GM21515 (cell line): Measurements from ENCODE around the gene PTPRE.

Source experiments
- ATAC-seq: cut with Tn5 transposase; IDR thresholded peaks from one replicate; pipeline ENCODE4 v1.9.1; 2021; ENCODE audit not compliant: unreplicated experiment

PTPRE gene

GRCh38 chr10:128114901-128115300 lies 208.0 kb downstream of the PTPRE start:
- no peak for ATAC-seq

GRCh38 chr10:128115356-128115755 lies 208.5 kb downstream of the PTPRE start:
- ATAC-seq, result no peak

- no peak for ATAC-seq
Observed at GRCh38 chr10:128116187-128116586, 209.3 kb downstream of the PTPRE start.

- ATAC-seq, result no peak
Observed at GRCh38 chr10:128116851-128117615, 210.1 kb downstream of the PTPRE start.

- ATAC-seq, result no peak
Observed at GRCh38 chr10:128121750-128122412, 215.0 kb downstream of the PTPRE start.

GRCh38 chr10:128122931-128123330 lies 216.0 kb downstream of the PTPRE start:
- ATAC-seq, result no peak

GRCh38 chr10:128123846-128124245 lies 216.9 kb downstream of the PTPRE start:
- no peak for ATAC-seq

- ATAC-seq, result no peak
Observed at GRCh38 chr10:128124813-128125403, 218.0 kb downstream of the PTPRE start.

- no peak for ATAC-seq
Observed at GRCh38 chr10:128125416-128125943, 218.6 kb downstream of the PTPRE start.

GRCh38 chr10:128125944-128126764 lies 219.3 kb downstream of the PTPRE start, which contains the start of gene MKI67:
MKI67 (minus strand) TSS chr10:128126423; CDS start chr10:128125667, 756 bp downstream.
- peak; percentile 84 for ATAC-seq

- no peak for ATAC-seq
Observed at GRCh38 chr10:128128582-128128981, 221.7 kb downstream of the PTPRE start.

- ATAC-seq, result no peak
Observed at GRCh38 chr10:128130051-128130450, 223.1 kb downstream of the PTPRE start.
